ENCODE measurements around the gene FIG4. TPM values are rescaled to one million over a fixed set of nuclear protein-coding genes. Genes with fewer than 3 reads are reported as not detected.

FIG4 gene
- total RNA-seq, 2 experiments from 2014 or later, result 13.1 to 14.3 TPM

DNA sequence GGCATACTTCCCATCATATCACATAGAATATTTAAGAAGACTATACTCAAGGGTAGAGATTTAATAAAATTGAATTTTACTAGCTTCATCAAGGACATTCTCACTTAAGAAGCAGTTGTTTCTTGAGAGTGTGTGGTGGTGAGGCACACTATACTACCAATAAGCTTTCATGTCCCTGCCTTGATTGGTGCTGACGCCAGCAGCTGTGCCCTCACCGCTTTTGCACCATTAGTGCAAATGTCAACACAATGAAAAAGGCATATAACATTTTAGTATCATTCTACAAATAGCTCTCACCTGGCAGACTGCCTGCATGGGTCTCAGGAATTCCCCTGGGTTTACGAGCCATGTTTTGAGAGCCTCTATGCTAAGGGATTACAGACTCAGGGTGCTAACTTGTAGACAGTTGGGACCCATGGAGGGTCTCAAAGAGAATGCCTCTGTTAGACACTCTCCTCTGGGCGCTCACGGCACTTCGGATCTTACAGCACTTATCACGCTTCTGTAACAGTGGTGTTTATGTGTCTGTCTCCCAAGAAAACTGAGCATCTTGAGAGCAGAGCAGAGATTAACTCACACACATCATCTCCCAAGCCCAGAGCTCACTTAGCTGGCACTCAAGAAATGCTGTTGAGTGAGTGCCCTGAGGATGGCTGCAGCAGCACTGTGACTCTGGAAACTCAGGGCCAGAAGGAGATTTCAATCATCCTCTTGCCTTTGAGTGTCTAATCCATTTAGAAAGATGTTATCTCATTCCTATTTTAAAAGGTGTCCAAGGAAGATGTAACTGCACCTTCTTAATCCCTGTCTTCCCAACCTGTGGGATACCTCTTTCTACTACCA lies 143.7 kb downstream of the FIG4 start:
- Mint-ChIP-seq H3K36me3 (ENCODE audit: low read depth) (peaks cover 14% of the 10 kb centered on the region), H3K9me3 (peaks cover 10% of the 10 kb centered on the region)
- intact Hi-C loops (cut with micrococcal nuclease), result no loop called here

DNA sequence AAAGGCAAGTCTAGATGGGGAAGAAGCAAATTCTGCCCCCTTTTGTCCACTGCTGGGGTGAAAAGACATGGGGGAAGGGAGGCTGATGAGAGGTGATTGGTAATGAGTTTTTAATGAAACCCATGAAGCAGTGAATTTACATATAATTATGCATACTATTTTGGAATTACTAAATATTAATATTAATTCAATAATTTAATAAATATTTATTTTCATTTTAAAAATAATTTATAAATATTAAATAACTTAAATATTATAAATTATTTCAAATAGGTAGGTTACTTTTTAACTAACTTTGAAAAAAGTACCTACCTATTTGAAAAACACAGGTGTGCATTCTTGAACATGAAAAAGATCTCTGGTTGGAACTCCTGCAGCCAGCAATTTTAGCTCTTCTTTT lies 148.9 kb downstream of the FIG4 start:
- ATAC-seq (no peak), DNase-seq (no peak)
- TF ChIP-seq, protein P1, sequence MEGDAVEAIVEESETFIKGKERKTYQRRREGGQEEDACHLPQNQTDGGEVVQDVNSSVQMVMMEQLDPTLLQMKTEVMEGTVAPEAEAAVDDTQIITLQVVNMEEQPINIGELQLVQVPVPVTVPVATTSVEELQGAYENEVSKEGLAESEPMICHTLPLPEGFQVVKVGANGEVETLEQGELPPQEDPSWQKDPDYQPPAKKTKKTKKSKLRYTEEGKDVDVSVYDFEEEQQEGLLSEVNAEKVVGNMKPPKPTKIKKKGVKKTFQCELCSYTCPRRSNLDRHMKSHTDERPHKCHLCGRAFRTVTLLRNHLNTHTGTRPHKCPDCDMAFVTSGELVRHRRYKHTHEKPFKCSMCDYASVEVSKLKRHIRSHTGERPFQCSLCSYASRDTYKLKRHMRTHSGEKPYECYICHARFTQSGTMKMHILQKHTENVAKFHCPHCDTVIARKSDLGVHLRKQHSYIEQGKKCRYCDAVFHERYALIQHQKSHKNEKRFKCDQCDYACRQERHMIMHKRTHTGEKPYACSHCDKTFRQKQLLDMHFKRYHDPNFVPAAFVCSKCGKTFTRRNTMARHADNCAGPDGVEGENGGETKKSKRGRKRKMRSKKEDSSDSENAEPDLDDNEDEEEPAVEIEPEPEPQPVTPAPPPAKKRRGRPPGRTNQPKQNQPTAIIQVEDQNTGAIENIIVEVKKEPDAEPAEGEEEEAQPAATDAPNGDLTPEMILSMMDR (IDR thresholded peaks at IDR 0.05), result no peak
- POLR2A ChIA-PET, result no interaction called here
- no peaks in the 10 kb centered on the region for H3K4me1 Mint-ChIP-seq (ENCODE audit: low read depth)
- intact Hi-C loops (cut with micrococcal nuclease), result no loop called here
- H3K27ac Mint-ChIP-seq, result no peak overlapping the region
- no peaks in the 10 kb centered on the region for H3K9me3 Mint-ChIP-seq
- no peaks in the 10 kb centered on the region for H3K27me3 Mint-ChIP-seq
- no peak overlapping the region for H3K4me3 Mint-ChIP-seq
- no peaks in the 10 kb centered on the region for H3K36me3 Mint-ChIP-seq (ENCODE audit: low read depth)
- CTCF ChIA-PET, result interaction anchor here (0.9 kb wide), 1 partner anchor 200 kb away, joined by 3 read pairs; no protein-coding TSS in a partner anchor

More for the DNA sequence above, 143.7 kb downstream of the FIG4 start:
- no peaks in the 10 kb centered on the region for H3K27me3 Mint-ChIP-seq
- H3K27ac Mint-ChIP-seq, result no peak overlapping the region
- TF ChIP-seq, protein P1 (IDR thresholded peaks at IDR 0.05), result no peak
- POLR2A ChIA-PET, result no interaction called here
- H3K4me3 Mint-ChIP-seq, result no peak overlapping the region
- no peaks in the 10 kb centered on the region for H3K4me1 Mint-ChIP-seq (ENCODE audit: low read depth)
- no peak for DNase-seq
- ATAC-seq, result no peak
- CTCF ChIA-PET, result no interaction called here

DNA sequence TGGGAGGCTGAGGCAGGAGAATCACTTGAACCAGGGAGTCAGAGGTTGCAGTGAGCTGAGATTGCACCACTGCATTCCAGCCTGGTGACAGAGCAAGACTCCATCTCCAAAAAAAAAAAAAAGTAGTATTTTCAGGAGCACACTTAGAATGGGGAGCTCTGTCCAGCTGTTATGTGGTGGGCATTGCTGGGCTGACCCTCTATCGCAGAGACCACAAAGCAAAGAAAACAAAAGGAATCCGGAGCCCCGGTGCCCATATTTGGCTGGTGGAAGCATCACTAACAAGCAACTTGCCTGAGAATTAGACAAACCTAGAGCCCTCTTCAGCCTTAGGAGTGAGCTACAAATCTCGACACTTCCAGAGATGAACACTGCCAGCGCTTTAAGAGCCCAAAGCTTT lies 149.7 kb downstream of the FIG4 start:
- Mint-ChIP-seq H3K27me3 (no peaks in the 10 kb centered on the region), H3K9me3 (no peaks in the 10 kb centered on the region), H3K4me1 (ENCODE audit: low read depth) (no peaks in the 10 kb centered on the region), H3K36me3 (ENCODE audit: low read depth) (no peaks in the 10 kb centered on the region), H3K27ac (no peak overlapping the region), H3K4me3 (no peak overlapping the region)
- TF ChIP-seq, protein P1 (IDR thresholded peaks at IDR 0.05), result no peak
- ATAC-seq (no peak), DNase-seq (no peak)
- POLR2A ChIA-PET, result no interaction called here
- intact Hi-C loops (cut with micrococcal nuclease), result no loop called here
- CTCF ChIA-PET, result interaction anchor here (0.9 kb wide), 1 partner anchor 199 kb away, joined by 3 read pairs; no protein-coding TSS in a partner anchor

DNA sequence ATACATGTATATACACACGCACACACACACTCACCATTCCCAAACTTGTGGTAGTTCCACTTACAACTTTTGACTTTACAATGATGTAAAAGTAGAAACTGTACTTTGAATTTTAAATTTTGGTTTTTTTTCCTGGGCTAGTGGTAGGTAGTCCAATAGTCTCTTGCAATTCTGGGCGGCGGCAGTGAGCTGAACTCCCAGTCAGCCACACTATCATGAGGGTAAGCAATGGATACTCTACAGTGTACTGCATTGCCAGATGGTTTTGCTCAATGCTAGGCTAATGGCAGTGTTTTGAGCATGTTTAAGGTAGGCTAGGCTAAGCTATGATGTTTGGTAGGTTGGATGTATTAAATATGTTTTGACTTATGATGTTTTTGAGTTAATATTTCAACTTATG lies 150.8 kb downstream of the FIG4 start:
- ATAC-seq (no peak), DNase-seq (no peak)
- no peaks in the 10 kb centered on the region for H3K4me1 Mint-ChIP-seq (ENCODE audit: low read depth)
- no peak overlapping the region for H3K27ac Mint-ChIP-seq
- TF ChIP-seq, protein P1 (IDR thresholded peaks at IDR 0.05), result no peak
- intact Hi-C loops (cut with micrococcal nuclease), result no loop called here
- H3K36me3 Mint-ChIP-seq (ENCODE audit: low read depth), result no peaks in the 10 kb centered on the region
- H3K27me3 Mint-ChIP-seq, result no peaks in the 10 kb centered on the region
- POLR2A ChIA-PET, result no interaction called here
- no peaks in the 10 kb centered on the region for H3K9me3 Mint-ChIP-seq
- no peak overlapping the region for H3K4me3 Mint-ChIP-seq
- CTCF ChIA-PET, result no interaction called here

DNA sequence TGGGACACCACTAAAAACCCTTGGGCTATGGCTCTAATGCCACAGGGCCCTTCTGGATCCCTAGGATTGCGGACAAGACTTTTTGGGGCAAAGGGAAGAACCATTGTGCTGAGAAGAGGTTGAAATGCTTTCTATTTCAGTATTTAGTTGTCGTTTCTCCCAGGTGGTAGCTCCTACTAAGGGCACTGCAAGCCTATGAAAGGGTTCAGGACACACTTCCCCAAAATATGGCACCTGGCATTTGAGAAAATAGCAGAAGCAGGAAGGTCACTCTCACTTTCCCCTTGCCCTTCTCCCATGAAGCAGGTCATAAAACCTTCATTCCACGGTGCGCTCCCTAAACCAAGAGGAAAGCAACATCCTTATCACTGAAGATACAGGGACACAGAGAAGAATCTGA lies 161.6 kb downstream of the FIG4 start:
- H3K9me3 Mint-ChIP-seq, result no peaks in the 10 kb centered on the region
- no peak overlapping the region for H3K4me3 Mint-ChIP-seq
- H3K36me3 Mint-ChIP-seq (ENCODE audit: low read depth), result no peaks in the 10 kb centered on the region
- TF ChIP-seq, protein P1 (IDR thresholded peaks at IDR 0.05), result no peak
- ATAC-seq (no peak), DNase-seq (no peak)
- no peaks in the 10 kb centered on the region for H3K4me1 Mint-ChIP-seq (ENCODE audit: low read depth)
- H3K27me3 Mint-ChIP-seq, result no peaks in the 10 kb centered on the region
- ChIA-PET POLR2A (no interaction called here), CTCF (no interaction called here)
- H3K27ac Mint-ChIP-seq, result no peak overlapping the region
- intact Hi-C loops (cut with micrococcal nuclease), result no loop called here

Measured in activated CD8-positive, alpha-beta T cell treated with anti-CD3 and anti-CD28 coated beads for 36 hours (primary cell).